ENCODE measurements around the gene PSMB7. TPM values are rescaled to one million over a fixed set of nuclear protein-coding genes. Genes with fewer than 3 reads are reported as not detected.

PSMB7 gene
- total and polyA plus RNA-seq, 2 donors (not counting 1 experiment from before 2014, with no cell fraction given): 69.5 to 73.1 TPM

DNA sequence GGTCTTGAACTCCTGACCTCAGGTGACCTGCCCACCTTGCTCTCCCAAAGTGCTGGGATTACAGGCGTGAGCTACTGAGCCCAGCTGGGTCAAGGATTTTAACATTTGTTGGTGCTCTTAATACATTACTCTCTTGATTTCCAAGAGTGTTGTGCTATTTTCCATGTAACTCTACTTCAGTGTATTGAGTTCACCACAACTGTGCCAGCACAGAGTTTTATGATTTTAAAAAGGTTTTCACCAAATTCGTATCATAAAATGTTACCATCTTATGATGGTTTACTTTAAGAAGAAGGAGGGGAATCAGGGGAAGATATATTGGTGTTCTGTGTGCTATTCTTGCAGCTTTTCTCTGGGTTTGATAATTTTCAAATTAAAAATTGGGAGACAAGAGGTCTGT lies 28.4 kb upstream of the PSMB7 start:
- no peak for DNase-seq
- TF ChIP-seq EZH2 (IDR thresholded peaks at IDR 0.05; ENCODE audit: borderline replicate concordance, insufficient read depth, low read depth, low read length, poor library complexity, severe bottlenecking): no peak
- TF ChIP-seq, protein P1, sequence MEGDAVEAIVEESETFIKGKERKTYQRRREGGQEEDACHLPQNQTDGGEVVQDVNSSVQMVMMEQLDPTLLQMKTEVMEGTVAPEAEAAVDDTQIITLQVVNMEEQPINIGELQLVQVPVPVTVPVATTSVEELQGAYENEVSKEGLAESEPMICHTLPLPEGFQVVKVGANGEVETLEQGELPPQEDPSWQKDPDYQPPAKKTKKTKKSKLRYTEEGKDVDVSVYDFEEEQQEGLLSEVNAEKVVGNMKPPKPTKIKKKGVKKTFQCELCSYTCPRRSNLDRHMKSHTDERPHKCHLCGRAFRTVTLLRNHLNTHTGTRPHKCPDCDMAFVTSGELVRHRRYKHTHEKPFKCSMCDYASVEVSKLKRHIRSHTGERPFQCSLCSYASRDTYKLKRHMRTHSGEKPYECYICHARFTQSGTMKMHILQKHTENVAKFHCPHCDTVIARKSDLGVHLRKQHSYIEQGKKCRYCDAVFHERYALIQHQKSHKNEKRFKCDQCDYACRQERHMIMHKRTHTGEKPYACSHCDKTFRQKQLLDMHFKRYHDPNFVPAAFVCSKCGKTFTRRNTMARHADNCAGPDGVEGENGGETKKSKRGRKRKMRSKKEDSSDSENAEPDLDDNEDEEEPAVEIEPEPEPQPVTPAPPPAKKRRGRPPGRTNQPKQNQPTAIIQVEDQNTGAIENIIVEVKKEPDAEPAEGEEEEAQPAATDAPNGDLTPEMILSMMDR (IDR thresholded peaks at IDR 0.05): no peak
- Mint-ChIP-seq H3K9me3 (ENCODE audit: insufficient read depth) (peaks cover 3% of the 10 kb centered on the region), H3K27ac (no peak overlapping the region), H3K4me1 (no peaks in the 10 kb centered on the region), H3K4me3 (no peak overlapping the region), H3K27me3 (peaks cover 49% of the 10 kb centered on the region)
- intact Hi-C loops (cut with micrococcal nuclease): no loop called here
- H3K9me3 ChIP-seq (ENCODE audit: control extremely low read depth in 1 of 3, control insufficient read depth in 2 of 3, insufficient read depth in 1 of 3, low read length in 2 of 3): peaks cover 0 to 22% (median 7%) of the 10 kb centered on the region in 3 donors
- ATAC-seq (ENCODE audit: low read depth): no peak
- H3K9ac ChIP-seq (ENCODE audit: low read length): no peak overlapping the region
- POLR2A ChIA-PET: no interaction called here
- CTCF ChIA-PET: interaction anchor here (0.7 kb wide), 1 partner anchor 30 kb away, joined by 3 read pairs; no protein-coding TSS in a partner anchor
- no peaks in the 10 kb centered on the region for H3K36me3 ChIP-seq (replicated peaks in 1 of 2; ENCODE audit: control extremely low read depth in 1 of 2, control insufficient read depth in 1 of 2, extremely low read depth in 1 of 2, insufficient read depth in 2 of 2, low read length in 1 of 2)
- H3K4me1 ChIP-seq (ENCODE audit: control insufficient read depth in 2 of 2, insufficient read depth in 2 of 2, low read length in 2 of 2): no peaks in the 10 kb centered on the region
- H3K79me2 ChIP-seq (ENCODE audit: control insufficient read depth, insufficient read depth, low read length): no peaks in the 10 kb centered on the region
- no peak overlapping the region for H3K4me2 ChIP-seq (replicated peaks; ENCODE audit: low read depth, low read length, poor library complexity, severe bottlenecking)
- no peaks in the 10 kb centered on the region for H4K20me1 ChIP-seq (ENCODE audit: control insufficient read depth, insufficient read depth, low read length, poor library complexity, severe bottlenecking)
- H2AFZ ChIP-seq (ENCODE audit: insufficient read depth, low read depth, low read length, poor library complexity, severe bottlenecking): no peak overlapping the region
- H3K4me3 ChIP-seq (ENCODE audit: control extremely low read depth in 1 of 5, extremely low read depth in 1 of 5, insufficient read depth in 1 of 5, low read depth in 2 of 5, low read length in 4 of 5): no peak overlapping the region
- H3K27ac ChIP-seq (ENCODE audit: low read length in 2 of 2): no peak overlapping the region
- peaks cover 0 to 20% (median 0%) of the 10 kb centered on the region in 4 experiments for H3K27me3 ChIP-seq (replicated peaks in 1 of 4; ENCODE audit: control extremely low read depth in 1 of 4, control insufficient read depth in 3 of 4, insufficient read depth in 4 of 4, low read length in 3 of 4)
- WGBS (ENCODE audit: insufficient coverage): no CpG with 5 or more reads among the region's 2 CpGs

DNA sequence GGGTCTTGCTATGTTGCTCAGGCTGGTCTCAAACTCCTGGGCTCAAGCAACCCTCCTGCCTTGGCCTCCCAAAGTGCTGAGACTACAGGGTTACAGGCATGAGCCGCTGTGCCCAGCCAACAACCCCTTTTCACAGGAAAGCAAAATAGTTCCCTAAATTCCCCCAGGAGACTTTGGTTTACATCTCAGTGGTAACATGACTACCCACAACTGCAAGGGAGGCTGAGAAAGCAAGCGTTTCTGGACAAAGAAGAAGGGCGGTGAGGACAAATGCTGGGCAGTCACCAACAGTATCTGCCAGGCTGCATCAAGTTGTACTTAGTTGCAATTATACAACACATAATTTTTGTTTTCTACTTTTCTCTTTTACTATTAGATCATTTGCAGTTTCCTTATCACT lies 27.6 kb upstream of the PSMB7 start:
- no peak for ATAC-seq (ENCODE audit: low read depth)
- peaks cover 0 to 24% (median 7%) of the 10 kb centered on the region in 3 donors for H3K9me3 ChIP-seq (ENCODE audit: control extremely low read depth in 1 of 3, control insufficient read depth in 2 of 3, insufficient read depth in 1 of 3, low read length in 2 of 3)
- no peak overlapping the region for H3K4me3 Mint-ChIP-seq
- no peaks in the 10 kb centered on the region for H3K4me1 ChIP-seq (ENCODE audit: control insufficient read depth in 2 of 2, insufficient read depth in 2 of 2, low read length in 2 of 2)
- ChIA-PET CTCF (no interaction called here), POLR2A (no interaction called here)
- no CpG with 5 or more reads among the region's 3 CpGs for WGBS (ENCODE audit: insufficient coverage)
- H3K4me2 ChIP-seq (replicated peaks; ENCODE audit: low read depth, low read length, poor library complexity, severe bottlenecking): no peak overlapping the region
- intact Hi-C loops (cut with micrococcal nuclease): no loop called here
- H3K36me3 ChIP-seq (replicated peaks in 1 of 2; ENCODE audit: control extremely low read depth in 1 of 2, control insufficient read depth in 1 of 2, extremely low read depth in 1 of 2, insufficient read depth in 2 of 2, low read length in 1 of 2): no peaks in the 10 kb centered on the region
- peaks cover 44% of the 10 kb centered on the region for H3K27me3 Mint-ChIP-seq
- no peak overlapping the region for H3K27ac Mint-ChIP-seq
- no peak overlapping the region for H3K9ac ChIP-seq (ENCODE audit: low read length)
- no peak overlapping the region for H3K27ac ChIP-seq (ENCODE audit: low read length in 2 of 2)
- H3K4me1 Mint-ChIP-seq: no peaks in the 10 kb centered on the region
- peaks cover 0 to 13% (median 0%) of the 10 kb centered on the region in 4 experiments for H3K27me3 ChIP-seq (replicated peaks in 1 of 4; ENCODE audit: control extremely low read depth in 1 of 4, control insufficient read depth in 3 of 4, insufficient read depth in 4 of 4, low read length in 3 of 4)
- peaks cover 3% of the 10 kb centered on the region for H3K9me3 Mint-ChIP-seq (ENCODE audit: insufficient read depth)
- no peaks in the 10 kb centered on the region for H4K20me1 ChIP-seq (ENCODE audit: control insufficient read depth, insufficient read depth, low read length, poor library complexity, severe bottlenecking)
- TF ChIP-seq, protein P1 (IDR thresholded peaks at IDR 0.05): no peak
- TF ChIP-seq EZH2 (IDR thresholded peaks at IDR 0.05; ENCODE audit: borderline replicate concordance, insufficient read depth, low read depth, low read length, poor library complexity, severe bottlenecking): no peak
- H3K4me3 ChIP-seq (ENCODE audit: control extremely low read depth in 1 of 5, extremely low read depth in 1 of 5, insufficient read depth in 1 of 5, low read depth in 2 of 5, low read length in 4 of 5): no peak overlapping the region
- no peak for DNase-seq
- H2AFZ ChIP-seq (ENCODE audit: insufficient read depth, low read depth, low read length, poor library complexity, severe bottlenecking): no peak overlapping the region
- H3K79me2 ChIP-seq (ENCODE audit: control insufficient read depth, insufficient read depth, low read length): no peaks in the 10 kb centered on the region

Data from B cell (primary cell).